Measurements from ENCODE around the gene IFNAR2.

- no peak for TF ChIP-seq LEF1 (IDR thresholded peaks at IDR 0.05; ENCODE audit: borderline replicate concordance)
- TF ChIP-seq ZNF384 (IDR thresholded peaks at IDR 0.05) = no peak
Measured at GRCh38 chr21:33246963-33247362, 17.2 kb downstream of the IFNAR2 start.
